Measurements from ENCODE around the gene PUM1.

GRCh38 chr1:31031330-31032143, 34.0 kb downstream of the PUM1 start:
- TF ChIP-seq POLR2A (IDR thresholded peaks at IDR 0.05; ENCODE audit: low read depth, low read length) (no peak), POLR2AphosphoS5 (IDR thresholded peaks at IDR 0.05; ENCODE audit: low read depth, low read length) (no peak), TAF1 (IDR thresholded peaks at IDR 0.05; ENCODE audit: borderline replicate concordance, low read depth, low read length) (no peak)

Data from GM12892 (cell line).